ENCODE measurements around the gene ANXA6. TPM values are rescaled to one million over a fixed set of nuclear protein-coding genes. Genes with fewer than 3 reads are reported as not detected.
A peak's percentile ranks its signal among the peaks of the same experiment; 100 is the strongest.

ANXA6 gene
- polyA plus RNA-seq: 37.0 to 58.2 TPM (median 43.8 TPM) in 3 replicates
- polyA plus RNA-seq (2011; ENCODE audit: low read depth): 1.7 TPM
- polyA plus RNA-seq (2011; cell fraction: cytosol; rRNA removed): 21.0 and 25.0 TPM in 2 replicates
- polyA plus RNA-seq (2011; cell fraction: nucleus; rRNA removed): 19.0 and 21.7 TPM in 2 replicates
- polyA plus RNA-seq (2012; ENCODE audit: low replicate concordance): 0.92 and 59.9 TPM in 2 replicates
- 42.3 to 61.6 TPM (median 44.7 TPM) in 3 replicates for polyA minus RNA-seq
- 31.8 TPM for polyA minus RNA-seq (2011; cell fraction: cytosol; rRNA and poly(A)+ RNA removed)
- 10.0 and 16.7 TPM in 2 replicates for polyA minus RNA-seq (2011; cell fraction: nucleus; rRNA and poly(A)+ RNA removed)

DNA sequence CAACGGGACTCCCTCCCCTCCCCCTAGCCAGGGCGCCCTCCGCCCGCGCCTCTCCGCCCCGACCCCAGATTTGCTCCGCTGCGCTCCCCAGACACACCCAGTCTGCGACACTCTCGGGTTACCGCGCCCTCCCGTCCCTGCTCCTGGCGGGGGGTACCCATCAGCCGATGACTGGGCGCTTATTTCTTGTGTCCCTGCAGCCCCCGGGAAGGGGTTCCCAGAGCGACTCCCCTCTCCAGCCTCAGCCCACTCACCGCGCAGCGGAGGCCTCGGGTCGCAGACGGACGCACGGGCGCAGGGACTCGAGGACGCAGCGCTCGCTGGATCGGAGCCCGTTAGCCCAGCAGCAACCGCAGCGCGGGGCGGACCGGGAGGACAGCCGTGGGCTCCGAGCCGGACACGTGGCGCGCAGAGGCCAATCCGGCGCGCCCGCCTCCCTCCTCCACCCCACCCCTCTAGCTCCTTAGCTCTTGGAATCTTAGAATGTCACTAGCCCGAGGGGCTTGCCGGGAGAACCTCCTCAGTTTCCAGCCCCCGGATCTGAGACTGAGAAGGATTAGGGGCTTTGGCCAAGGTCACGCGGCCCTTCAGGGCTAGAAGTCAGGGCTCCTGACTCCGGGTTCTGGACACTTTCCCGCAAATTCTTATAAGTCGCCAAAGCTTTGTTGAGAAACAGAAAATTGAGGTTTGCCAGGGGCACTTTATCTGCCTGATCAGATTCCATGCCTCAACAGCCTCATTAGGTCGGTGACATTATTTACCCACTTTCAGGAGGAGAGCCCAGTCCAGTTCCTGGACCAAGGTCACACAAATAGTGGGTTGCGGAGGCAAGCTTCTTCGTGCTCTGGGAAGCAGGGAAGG lies at the start of gene ANXA6:
ANXA6 (minus strand) TSS at position 354 of the 861 bp plus-strand sequence. CDS start 9,878 bp downstream, outside the sequence.
- H3K9ac ChIP-seq (ENCODE audit: control insufficient read depth, extremely low read depth, insufficient read depth, low read length): peak within 1 kb of the TSS; percentile 50
- H3K27me3 ChIP-seq (ENCODE audit: control insufficient read depth, extremely low read depth, insufficient read depth, low read length): peaks cover 19% of the 10 kb centered on the region
- dilution Hi-C loops (cut with MboI; ENCODE audit: extremely low pct_ligation_motif_present, low sequenced_read_pairs): no loop called here

DNA sequence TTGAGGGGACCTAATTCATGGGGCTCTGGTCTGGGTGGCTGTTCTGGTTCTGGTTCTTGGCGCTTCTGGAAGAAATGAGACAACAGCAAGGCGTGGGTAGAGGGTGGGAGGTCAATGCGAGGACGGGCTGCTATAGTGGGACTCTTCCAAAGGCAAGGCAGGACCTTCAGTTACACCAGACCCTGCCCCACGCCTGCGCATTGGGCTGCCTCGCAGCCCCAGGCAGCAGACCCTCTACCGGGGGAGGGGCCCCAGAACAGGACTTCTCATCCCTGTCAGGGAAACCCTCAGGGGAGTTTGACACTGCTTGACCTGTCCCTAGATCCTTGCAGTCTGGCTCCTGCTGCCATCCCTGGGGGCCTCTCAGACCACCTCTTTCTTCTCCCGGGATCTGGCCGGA lies 47.8 kb upstream of the ANXA6 start:
- Histone ChIP-seq H3K79me2 (ENCODE audit: control insufficient read depth, insufficient read depth, low read length) (no peaks in the 10 kb centered on the region), H3K9me3 (ENCODE audit: control insufficient read depth, low read depth, low read length) (no peaks in the 10 kb centered on the region), H3K27me3 (ENCODE audit: control insufficient read depth, extremely low read depth, insufficient read depth, low read length) (no peaks in the 10 kb centered on the region), H2AFZ (ENCODE audit: control insufficient read depth, low read length) (no peak overlapping the region), H3K9me1 (ENCODE audit: control insufficient read depth, extremely low read depth, insufficient read depth, low read length) (no peaks in the 10 kb centered on the region), H4K20me1 (ENCODE audit: control insufficient read depth, extremely low read depth, insufficient read depth, low read length) (no peaks in the 10 kb centered on the region), H3K4me3 (ENCODE audit: control insufficient read depth in 2 of 3, extremely low read depth in 1 of 3, insufficient read depth in 2 of 3, low read depth in 1 of 3, low read length in 3 of 3) (no peak overlapping the region), H3K27ac (ENCODE audit: control insufficient read depth, insufficient read depth, low read length) (no peak overlapping the region), H3K36me3 (ENCODE audit: control insufficient read depth in 2 of 2, extremely low read depth in 1 of 2, insufficient read depth in 2 of 2, low read length in 2 of 2) (no peaks in the 10 kb centered on the region), H3K9ac (ENCODE audit: control insufficient read depth, extremely low read depth, insufficient read depth, low read length) (no peak overlapping the region), H3K4me1 (ENCODE audit: control insufficient read depth, extremely low read depth, insufficient read depth, low read length) (peaks cover 9% of the 10 kb centered on the region), H3K4me2 (ENCODE audit: control insufficient read depth, extremely low read depth, insufficient read depth, low read depth, low read length) (no peak overlapping the region)
- no peak for FAIRE-seq
- no peak for DNase-seq (ENCODE audit: low read depth, low spot score)
- dilution Hi-C loops (cut with MboI; ENCODE audit: extremely low pct_ligation_motif_present, low sequenced_read_pairs): no loop called here
- no peak for TF ChIP-seq EZH2 (IDR thresholded peaks at IDR 0.05; ENCODE audit: low read length)
- TF ChIP-seq, protein P1, sequence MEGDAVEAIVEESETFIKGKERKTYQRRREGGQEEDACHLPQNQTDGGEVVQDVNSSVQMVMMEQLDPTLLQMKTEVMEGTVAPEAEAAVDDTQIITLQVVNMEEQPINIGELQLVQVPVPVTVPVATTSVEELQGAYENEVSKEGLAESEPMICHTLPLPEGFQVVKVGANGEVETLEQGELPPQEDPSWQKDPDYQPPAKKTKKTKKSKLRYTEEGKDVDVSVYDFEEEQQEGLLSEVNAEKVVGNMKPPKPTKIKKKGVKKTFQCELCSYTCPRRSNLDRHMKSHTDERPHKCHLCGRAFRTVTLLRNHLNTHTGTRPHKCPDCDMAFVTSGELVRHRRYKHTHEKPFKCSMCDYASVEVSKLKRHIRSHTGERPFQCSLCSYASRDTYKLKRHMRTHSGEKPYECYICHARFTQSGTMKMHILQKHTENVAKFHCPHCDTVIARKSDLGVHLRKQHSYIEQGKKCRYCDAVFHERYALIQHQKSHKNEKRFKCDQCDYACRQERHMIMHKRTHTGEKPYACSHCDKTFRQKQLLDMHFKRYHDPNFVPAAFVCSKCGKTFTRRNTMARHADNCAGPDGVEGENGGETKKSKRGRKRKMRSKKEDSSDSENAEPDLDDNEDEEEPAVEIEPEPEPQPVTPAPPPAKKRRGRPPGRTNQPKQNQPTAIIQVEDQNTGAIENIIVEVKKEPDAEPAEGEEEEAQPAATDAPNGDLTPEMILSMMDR (optimal IDR thresholded peaks at IDR 0.05 in 1 of 3, IDR thresholded peaks at IDR 0.05 in 1 of 3, conservative IDR thresholded peaks at IDR 0.05 in 1 of 3; ENCODE audit: extremely low read depth in 1 of 3, insufficient read depth in 2 of 3, low read length in 3 of 3): no peak

More for the DNA sequence above, at the start of gene ANXA6:
- H3K36me3 ChIP-seq (ENCODE audit: control insufficient read depth in 2 of 2, extremely low read depth in 1 of 2, insufficient read depth in 2 of 2, low read length in 2 of 2): no peaks in the 10 kb centered on the region
- no peaks in the 10 kb centered on the region for H3K9me1 ChIP-seq (ENCODE audit: control insufficient read depth, extremely low read depth, insufficient read depth, low read length)
- DNase-seq (ENCODE audit: low read depth, low spot score): no peak
- H3K79me2 ChIP-seq (ENCODE audit: control insufficient read depth, insufficient read depth, low read length): peaks cover 6% of the 10 kb centered on the region
- H3K4me3 ChIP-seq (ENCODE audit: control insufficient read depth in 2 of 3, extremely low read depth in 1 of 3, insufficient read depth in 2 of 3, low read depth in 1 of 3, low read length in 3 of 3): peak within 1 kb of the TSS; percentile 51 to 78 (median 73)
- H2AFZ ChIP-seq (ENCODE audit: control insufficient read depth, low read length): peak within 1 kb of the TSS; percentile 88
- no peaks in the 10 kb centered on the region for H3K9me3 ChIP-seq (ENCODE audit: control insufficient read depth, low read depth, low read length)
- H3K4me1 ChIP-seq (ENCODE audit: control insufficient read depth, extremely low read depth, insufficient read depth, low read length): peaks cover 19% of the 10 kb centered on the region
- no peak within 1 kb of the TSS for H3K27ac ChIP-seq (ENCODE audit: control insufficient read depth, insufficient read depth, low read length)
- TF ChIP-seq, protein P1 (optimal IDR thresholded peaks at IDR 0.05 in 1 of 3, IDR thresholded peaks at IDR 0.05 in 1 of 3, conservative IDR thresholded peaks at IDR 0.05 in 1 of 3; ENCODE audit: extremely low read depth in 1 of 3, insufficient read depth in 2 of 3, low read length in 3 of 3): no peak
- TF ChIP-seq EZH2 (IDR thresholded peaks at IDR 0.05; ENCODE audit: low read length): no peak
- peak within 1 kb of the TSS; percentile 96 for H3K4me2 ChIP-seq (ENCODE audit: control insufficient read depth, extremely low read depth, insufficient read depth, low read depth, low read length)
- H4K20me1 ChIP-seq (ENCODE audit: control insufficient read depth, extremely low read depth, insufficient read depth, low read length): no peaks in the 10 kb centered on the region
- no peak for FAIRE-seq
